Heart left ventricle (tissue), 16 donors: ENCODE data around the gene ETNK2. TPM values are rescaled to one million over a fixed set of nuclear protein-coding genes. Genes with fewer than 3 reads are reported as not detected.

Source experiments
- ATAC-seq, 4 donors: fragments of 200-7000 bp; cut with Tn5 transposase; one replicate each; pipeline ENCODE4 v1.9.1; 2020 to 2022; ENCODE audit warnings: moderate library complexity in 4 of 4, mild to moderate bottlenecking in 3 of 4, moderate number of reproducible peaks in 1 of 4
- DNase-seq, 5 donors: peaks; one replicate each; pipeline ENCODE4 v3.0.0-alpha.2; 2020
- H3K27ac ChIP-seq, 12 donors: fragments of 200-600 bp; sonication (generic) in 4 of 12; one replicate each; pipeline versions ENCODE4 v1.5.0 to v1.8.0; 2016 to 2022; ENCODE audit warnings: mild to moderate bottlenecking in 2 of 12
- H3K27me3 ChIP-seq, 9 donors: fragments of 200-600 bp; sonication (generic) in 2 of 9; one replicate each; pipeline versions ENCODE4 v1.5.1 to v1.8.0; 2016 to 2022; ENCODE audit warnings: mild to moderate bottlenecking in 3 of 9
- H3K36me3 ChIP-seq, 9 donors: fragments of 200-600 bp; sonication (generic) in 2 of 9; one replicate each; pipeline versions ENCODE4 v1.5.0 to v1.8.0; 2018 to 2022; ENCODE audit warnings: mild to moderate bottlenecking in 2 of 9
- H3K4me1 ChIP-seq, 12 donors: fragments of 200-600 bp; sonication (generic) in 4 of 12; one replicate each; pipeline versions ENCODE4 v1.5.0 to v1.8.0; 2016 to 2022; ENCODE audit warnings: mild to moderate bottlenecking in 3 of 12
- H3K4me3 ChIP-seq, 12 donors: fragments of 200-600 bp; sonication (generic) in 4 of 12; one replicate each; pipeline versions ENCODE4 v1.5.0 to v1.8.0; 2017 to 2022; ENCODE audit warnings: mild to moderate bottlenecking in 9 of 12, moderate library complexity in 4 of 12
- H3K9me3 ChIP-seq, 12 donors: fragments of 200-600 bp; sonication (generic) in 4 of 12; one replicate each; pipeline versions ENCODE4 v1.5.0 to v1.8.0; 2016 to 2022; ENCODE audit warnings: mild to moderate bottlenecking in 1 of 12
- CTCF ChIP-seq, 12 donors: fragments of 200-600 bp; sonication (generic) in 4 of 12; IDR thresholded peaks; one replicate each; pipeline versions ENCODE4 v1.5.0 to v1.8.0; 2018 to 2022; ENCODE audit warnings: antibody characterized with exemption in 12 of 12, mild to moderate bottlenecking in 5 of 12
- POLR2A ChIP-seq, 2 donors: fragments of 450-650 bp; IDR thresholded peaks; one replicate each; pipeline ENCODE4 v1.6.1; 2017; ENCODE audit warnings: antibody characterized with exemption in 2 of 2, mild to moderate bottlenecking in 2 of 2, moderate library complexity in 2 of 2
- WGBS, 4 donors: extraction: QIAGEN DNeasy Blood & Tissue Kit in 2 of 4; methylation state at CpG; one replicate each; pipeline versions ENCODE4 v1.1.5 to v1.1.7; 2013 to 2018; 5-methylcytosine and 5-hydroxymethylcytosine counted together
- intact Hi-C, 10 donors: fragments of 100-400 bp; cut with DNase I; formaldehyde crosslinking; loops; one replicate each; pipeline versions ENCODE4 v1.11.1 to v1.14.2; 2022
- polyA plus RNA-seq, 2 donors: library from polyadenylated mRNA; stranded (reverse); fragments of 200-250 nt; gene quantifications; one replicate each; pipeline ENCODE4 v1.2.3, GENCODE V29; 2013
- total RNA-seq, 9 donors: library from RNA; depleted of rRNA in 2 of 9; stranded (reverse); fragments of >200 nt in 2 of 9; fragmentation: NEBNext Ultra II Directional in 3 of 9; extraction: Animal tissue kit (Norgen Biotek cat#: 25700) in 3 of 9; gene quantifications; one replicate each; pipeline versions ENCODE4 v1.1.0 to v1.2.4, GENCODE V29; 2016 to 2023
- donor health status: ischemic (EF 13 %, LVEDD 7.1; RV severe dilation, severe dysfunction).
- donor health status: healthy with polysubstance abuse.
- donor health status: DM: no; HTN: yes; CAD: no.
- donor health status: DM: no; HTN: no; CAD: no.
- donor health status: ischemic (EF 25% LVEDD 6.9; RV normal size, moderate dysfunction).
- donor health status: ischemic (EF 25% LVEDD 5.7; RV mildly dilated, moderate dysfunction).
- donor health status: healthy.
- donor health status: DM: yes; HTN: yes; CAD: no.
- donor health status: ischemic (EF 35%, LVEDD 5.7; RV mildly dilated, moderate dysfunction).
- donor health status: nonischemic (EF 11% LVEDD 7.7; RV severe dilation, severe dysfunction).
- donor health status: DM: yes; HTN: yes; CAD: no.
- donor health status: PGD.
- donor health status: ischemic (EF 29% LVEDD 5.4; RV normal size, mild dysfunction).
- donor health status: nonischemic (EF 23%, LVEDD 6.1; RV moderate dilation, normal function).

ETNK2 gene
- total and polyA plus RNA-seq, 11 donors, result 1.1 to 16.3 (median 3.0) TPM

GRCh38 chr1:204194771-204195170 lies 42.9 kb upstream of the ETNK2 start:
- peaks cover 0 to 20% (median 2%) of the 10 kb centered on the region in 9 donors for H3K27me3 ChIP-seq
- DNase-seq (no peak), ATAC-seq (no peak)
- H3K4me1 ChIP-seq, result peaks cover 0 to 15% (median 0%) of the 10 kb centered on the region in 12 donors
- no peak overlapping the region for H3K27ac ChIP-seq
- intact Hi-C loops, result no loop called here
- WGBS, 4 donors, result 72 to 79% (median 75%) methylated on average over 7 of the region's 7 CpGs
- TF ChIP-seq CTCF (IDR thresholded peaks at IDR 0.05) (no peak), POLR2A (IDR thresholded peaks at IDR 0.05) (no peak)
- no peaks in the 10 kb centered on the region for H3K36me3 ChIP-seq
- no peaks in the 10 kb centered on the region for H3K9me3 ChIP-seq
- no peak overlapping the region for H3K4me3 ChIP-seq

- no peak overlapping the region for H3K4me3 ChIP-seq
- no peak overlapping the region for H3K27ac ChIP-seq
- H3K4me1 ChIP-seq, result peaks cover 0 to 13% (median 0%) of the 10 kb centered on the region in 12 donors
- intact Hi-C loops, result no loop called here
- TF ChIP-seq CTCF (IDR thresholded peaks at IDR 0.05) (no peak), POLR2A (IDR thresholded peaks at IDR 0.05) (no peak)
- H3K9me3 ChIP-seq, result no peaks in the 10 kb centered on the region
- no peak for ATAC-seq
- WGBS, 4 donors, result 83 to 92% (median 86%) methylated on average over 2 of the region's 2 CpGs
- no peak for DNase-seq
- no peaks in the 10 kb centered on the region for H3K36me3 ChIP-seq
- H3K27me3 ChIP-seq, result peaks cover 0 to 27% (median 7%) of the 10 kb centered on the region in 9 donors
These were observed 42.2 kb upstream of the ETNK2 start for GRCh38 chr1:204194080-204194479.

- intact Hi-C loops, result no loop called here
- no peak for DNase-seq
- Histone ChIP-seq H3K27ac (no peak overlapping the region), H3K4me3 (no peak overlapping the region), H3K27me3 (peaks cover 0 to 40% (median 19%) of the 10 kb centered on the region in 9 donors), H3K9me3 (no peaks in the 10 kb centered on the region), H3K36me3 (no peaks in the 10 kb centered on the region), H3K4me1 (peaks cover 0 to 13% (median 0%) of the 10 kb centered on the region in 12 donors)
- no peak for ATAC-seq
- 77 to 87% (median 84%) methylated on average over 3 of the region's 3 CpGs for WGBS, 4 donors
- no peak for TF ChIP-seq POLR2A (IDR thresholded peaks at IDR 0.05)
- no peak for TF ChIP-seq CTCF (IDR thresholded peaks at IDR 0.05)
These were observed 40.9 kb upstream of the ETNK2 start for GRCh38 chr1:204192589-204193352.

GRCh38 chr1:204192046-204192445 lies 40.2 kb upstream of the ETNK2 start:
- TF ChIP-seq CTCF (IDR thresholded peaks at IDR 0.05) (no peak), POLR2A (IDR thresholded peaks at IDR 0.05) (no peak)
- 93 to 98% (median 96%) methylated on average over 2 of the region's 2 CpGs for WGBS, 4 donors
- intact Hi-C loops, result no loop called here
- Histone ChIP-seq H3K9me3 (no peaks in the 10 kb centered on the region), H3K27ac (no peak overlapping the region), H3K27me3 (peaks cover 0 to 47% (median 25%) of the 10 kb centered on the region in 9 donors), H3K36me3 (no peaks in the 10 kb centered on the region), H3K4me3 (no peak overlapping the region), H3K4me1 (peaks cover 0 to 13% (median 0%) of the 10 kb centered on the region in 12 donors)
- no peak for DNase-seq
- ATAC-seq, result no peak
